GM18505 (cell line): ENCODE data around the gene CD3D.

ENCODE experiments used
- ATAC-seq: cut with Tn5 transposase; IDR thresholded peaks from one replicate; pipeline ENCODE4 v1.9.1; 2021; ENCODE audit not compliant: unreplicated experiment
- POLR2A ChIP-seq: IDR thresholded peaks from 4 replicates; pipeline ENCODE4 v1.6.1; 2011; ENCODE audit warnings: borderline replicate concordance; ENCODE audit not compliant: insufficient read depth, insufficient read length; ENCODE audit errors: extremely low read depth

CD3D gene

DNA sequence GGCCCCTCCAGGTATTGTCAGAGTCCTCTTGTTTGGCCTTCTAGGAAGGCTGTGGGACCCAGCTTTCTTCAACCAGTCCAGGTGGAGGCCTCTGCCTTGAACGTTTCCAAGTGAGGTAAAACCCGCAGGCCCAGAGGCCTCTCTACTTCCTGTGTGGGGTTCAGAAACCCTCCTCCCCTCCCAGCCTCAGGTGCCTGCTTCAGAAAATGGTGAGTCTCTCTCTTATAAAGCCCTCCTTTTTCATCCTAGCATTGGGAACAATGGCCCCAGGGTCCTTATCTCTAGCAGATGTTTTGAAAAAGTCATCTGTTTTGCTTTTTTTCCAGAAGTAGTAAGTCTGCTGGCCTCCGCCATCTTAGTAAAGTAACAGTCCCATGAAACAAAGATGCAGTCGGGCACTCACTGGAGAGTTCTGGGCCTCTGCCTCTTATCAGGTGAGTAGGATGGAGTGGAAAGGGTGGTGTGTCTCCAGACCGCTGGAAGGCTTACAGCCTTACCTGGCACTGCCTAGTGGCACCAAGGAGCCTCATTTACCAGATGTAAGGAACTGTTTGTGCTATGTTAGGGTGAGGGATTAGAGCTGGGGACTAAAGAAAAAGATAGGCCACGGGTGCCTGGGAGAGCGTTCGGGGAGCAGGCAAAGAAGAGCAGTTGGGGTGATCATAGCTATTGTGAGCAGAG lies 37.8 kb downstream of the CD3D start, which contains the start of gene CD3E:
CD3E (plus strand) TSS at position 163 of the 681 bp plus-strand sequence; CDS start at position 386, 223 bp downstream.
- ATAC-seq: no peak
- TF ChIP-seq POLR2A: no peak

DNA sequence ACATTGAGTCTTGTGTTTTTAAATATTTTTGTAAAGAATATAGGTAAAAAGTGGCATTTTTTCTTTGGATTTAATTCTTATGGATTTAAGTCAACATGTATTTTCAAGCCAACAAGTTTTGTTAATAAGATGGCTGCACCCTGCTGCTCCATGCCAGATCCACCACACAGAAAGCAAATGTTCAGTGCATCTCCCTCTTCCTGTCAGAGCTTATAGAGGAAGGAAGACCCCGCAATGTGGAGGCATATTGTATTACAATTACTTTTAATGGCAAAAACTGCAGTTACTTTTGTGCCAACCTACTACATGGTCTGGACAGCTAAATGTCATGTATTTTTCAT lies 38.3 kb downstream of the CD3D start:
- TF ChIP-seq POLR2A: no peak

DNA sequence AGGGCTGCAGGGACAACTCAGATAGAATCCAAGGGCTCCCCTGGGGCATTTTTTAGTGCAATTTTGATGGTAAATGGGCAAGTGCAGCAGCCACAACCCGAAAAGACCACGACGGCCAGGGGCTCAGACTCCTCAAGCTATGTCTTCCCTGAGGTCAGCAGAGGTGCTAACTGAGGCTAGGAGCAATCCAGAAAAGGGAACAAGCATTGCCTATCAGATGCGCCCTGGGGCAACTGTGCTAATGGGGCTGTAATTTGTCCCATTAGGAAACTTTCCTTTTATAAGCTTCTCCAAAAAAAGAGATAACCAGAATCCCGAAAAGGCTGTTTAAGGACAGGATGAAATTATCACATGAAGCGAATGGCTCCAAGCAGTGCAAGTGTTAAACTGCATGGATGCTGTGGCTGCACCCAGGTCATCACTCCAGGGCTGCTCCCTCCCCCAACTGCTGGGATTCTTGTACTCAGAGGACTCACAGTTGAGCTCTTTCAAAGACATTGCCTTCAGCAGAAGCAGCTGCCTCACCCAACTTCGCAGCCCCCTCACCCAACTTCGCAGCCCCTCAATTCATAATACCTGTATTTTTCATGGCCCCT lies 40.8 kb downstream of the CD3D start:
- ATAC-seq: no peak
- no peak for TF ChIP-seq POLR2A

More for the DNA sequence above, 38.3 kb downstream of the CD3D start:
- no peak for ATAC-seq

DNA sequence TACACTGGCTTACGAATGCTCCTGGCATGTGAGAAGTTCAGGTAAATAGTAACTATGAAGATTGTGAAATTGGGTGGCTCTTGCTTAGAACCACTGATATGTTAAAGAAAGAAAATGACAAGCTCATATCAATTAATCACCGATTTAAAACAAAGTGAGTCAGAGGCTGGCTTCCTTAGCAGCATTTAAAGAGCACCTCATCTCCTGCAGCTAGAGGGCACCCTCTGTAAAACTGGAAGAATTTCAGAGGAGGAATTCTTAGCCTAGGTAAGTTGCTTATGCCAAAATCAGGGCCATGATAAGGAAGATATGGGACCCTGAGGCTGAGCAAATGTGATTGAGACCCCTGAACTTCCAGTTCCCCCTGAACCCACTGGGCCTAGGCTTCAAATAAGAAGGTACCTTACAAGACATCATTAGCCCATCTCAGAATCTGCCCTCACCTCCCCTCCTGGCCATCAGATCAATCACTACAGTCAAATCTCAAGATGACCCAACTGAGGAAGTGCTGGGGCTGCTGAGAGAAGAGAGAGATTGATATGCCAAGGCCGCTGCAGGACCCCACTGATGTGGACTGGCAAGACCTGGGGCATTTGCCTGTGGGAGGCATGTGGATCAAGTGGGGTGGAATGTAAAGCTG lies 46.6 kb downstream of the CD3D start:
- TF ChIP-seq POLR2A: no peak
- no peak for ATAC-seq

DNA sequence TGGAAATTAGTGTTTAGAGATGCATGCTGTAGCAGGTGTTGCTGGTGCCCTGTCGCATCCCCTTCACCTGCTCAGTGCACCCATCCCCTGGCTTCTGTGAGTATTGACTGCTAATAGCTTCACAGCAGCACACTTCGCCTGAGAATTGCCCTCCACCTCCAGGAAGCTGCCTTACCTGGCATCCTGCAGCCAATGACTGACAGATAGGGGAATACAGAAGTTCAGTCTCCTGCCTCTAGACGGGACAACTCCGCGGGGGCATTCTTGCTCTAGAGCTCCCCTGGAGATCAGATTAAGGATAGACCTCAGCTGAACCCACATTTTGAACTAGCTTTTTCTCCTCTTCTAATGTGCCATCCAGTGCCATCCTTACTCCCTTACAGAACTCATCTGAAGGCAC lies 47.3 kb downstream of the CD3D start:
- TF ChIP-seq POLR2A: no peak
- ATAC-seq: no peak

DNA sequence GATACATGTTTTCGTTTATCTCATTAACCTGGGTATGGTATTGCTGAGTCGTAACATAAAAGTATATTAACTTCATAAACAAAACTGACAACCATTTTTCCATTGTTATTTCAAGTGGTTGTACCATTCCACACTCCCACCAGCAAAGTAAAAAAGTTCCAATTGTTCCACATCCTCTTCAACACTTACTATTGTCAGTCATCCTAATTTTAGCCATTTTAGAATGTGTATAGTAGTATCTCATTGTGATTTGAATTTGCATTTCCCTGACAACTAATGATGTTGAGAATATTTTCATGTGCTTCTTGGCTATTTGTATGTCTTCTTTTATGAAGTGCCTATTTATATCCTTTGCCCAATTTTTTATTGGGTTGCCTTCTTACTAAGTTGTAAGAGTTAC lies 48.5 kb downstream of the CD3D start:
- ATAC-seq: no peak
- TF ChIP-seq POLR2A: no peak

DNA sequence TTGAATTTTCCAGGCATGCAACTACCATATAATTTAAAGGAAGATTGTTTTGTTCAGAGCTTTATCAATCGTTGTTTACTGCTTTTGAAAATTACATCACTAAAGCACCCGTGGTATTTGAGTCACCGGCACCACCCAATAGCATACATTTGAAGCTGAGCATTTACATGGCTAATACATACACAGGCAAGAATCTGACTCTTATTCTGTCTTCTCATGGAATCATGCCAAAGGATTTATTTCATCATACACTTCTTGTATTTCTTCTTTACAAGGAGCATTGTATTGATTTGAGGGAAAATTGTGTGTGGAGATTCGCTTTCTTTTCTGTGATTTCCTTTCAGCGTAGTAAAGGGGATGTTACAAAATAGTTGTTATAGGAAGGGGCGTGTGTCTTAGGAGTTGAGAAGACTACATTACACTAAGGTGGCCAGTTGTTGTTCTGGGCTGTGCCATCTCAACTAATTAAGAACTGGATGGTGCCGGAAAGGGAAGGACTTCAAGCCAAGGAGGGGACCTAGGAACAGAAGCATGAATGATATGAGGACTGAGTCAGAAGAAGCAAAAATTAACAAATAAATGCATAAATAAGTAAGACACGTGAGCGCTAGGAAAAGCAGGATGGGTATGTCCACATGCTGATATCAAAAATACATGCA lies 50.9 kb downstream of the CD3D start:
- TF ChIP-seq POLR2A: no peak
- ATAC-seq: no peak

DNA sequence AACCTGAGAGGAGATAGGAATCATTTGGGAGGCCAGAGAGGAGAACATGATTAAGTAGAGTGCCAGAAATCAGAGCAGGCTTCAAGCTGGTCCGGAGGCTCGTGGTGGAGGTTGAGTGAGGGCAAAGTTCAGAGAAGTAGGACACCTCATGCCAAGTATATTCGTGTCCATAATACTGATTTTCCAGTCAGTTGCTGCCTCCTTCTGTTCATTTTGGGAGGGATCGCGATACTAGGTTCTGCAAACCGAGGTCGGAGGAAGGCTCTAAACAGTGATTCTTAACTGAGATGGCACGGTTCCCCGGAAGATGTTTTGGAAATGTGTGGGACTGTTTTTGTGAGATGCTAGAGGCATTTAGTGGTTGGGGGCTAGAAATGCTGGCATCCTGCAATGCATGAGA lies 51.6 kb downstream of the CD3D start:
- no peak for TF ChIP-seq POLR2A
- ATAC-seq: no peak

DNA sequence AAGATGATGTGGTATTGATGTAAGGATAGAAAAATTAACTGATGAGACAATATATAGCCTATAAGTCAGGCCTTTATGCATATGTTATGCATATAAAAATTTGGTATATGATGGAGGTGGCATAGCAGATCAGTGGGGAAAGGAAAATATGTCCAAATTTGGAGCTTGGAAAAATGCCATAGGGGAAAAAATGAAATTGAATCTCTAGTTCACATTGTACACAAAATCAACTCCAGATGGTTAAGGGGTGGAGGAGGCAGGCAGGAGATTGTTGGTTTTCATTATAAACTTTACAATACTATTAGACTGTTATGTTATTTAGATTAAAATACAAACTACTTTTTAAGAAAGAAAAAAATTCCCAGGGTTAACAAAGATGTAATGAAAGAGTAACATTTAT lies 53.1 kb downstream of the CD3D start:
- no peak for TF ChIP-seq POLR2A
- no peak for ATAC-seq
